DND-41 (cell line): ENCODE results near the gene CYP2A6.
"Not testable (repeated sequence)": the region's sequence is repeated elsewhere in the genome, so short reads cannot be mapped to it uniquely, and the experiment has no call there.

Experiments used
- ATAC-seq: fragments of 200-7000 bp; cut with Tn5 transposase; 3 replicates; pipeline ENCODE4 v1.9.1; 2021; ENCODE audit warnings: low read depth; ENCODE audit not compliant: insufficient read depth
- DNase-seq: peaks from one replicate; pipeline ENCODE4 v3.0.0-alpha.2; 2020
- H2AFZ ChIP-seq: 2 replicates; pipeline ENCODE4 v1.6.0; 2012; ENCODE audit warnings: low read depth, low read length
- H3K27ac ChIP-seq: 2 replicates; pipeline ENCODE4 v1.5.1; 2012; ENCODE audit warnings: low read length, inconsistent platforms
- H3K27me3 ChIP-seq: fragments of 200-600 bp; sonication (generic); 2 replicates; pipeline ENCODE4 v1.6.0; 2012; ENCODE audit warnings: low read length, mild to moderate bottlenecking, inconsistent platforms; ENCODE audit not compliant: insufficient read depth, poor library complexity
- H3K36me3 ChIP-seq: 2 replicates; pipeline ENCODE4 v1.5.1; 2012; ENCODE audit warnings: low read length, inconsistent platforms; ENCODE audit not compliant: insufficient read depth
- H3K4me1 ChIP-seq: 2 replicates; pipeline ENCODE4 v1.5.1; 2012; ENCODE audit warnings: mild to moderate bottlenecking, low read length; ENCODE audit not compliant: insufficient read depth
- H3K4me2 ChIP-seq: 2 replicates; pipeline ENCODE4 v1.6.0; 2012; ENCODE audit warnings: mild to moderate bottlenecking, moderate library complexity, low read length, inconsistent platforms; ENCODE audit not compliant: insufficient read depth
- H3K4me3 ChIP-seq, 2 experiments: fragments of 200-600 bp in 1 of 2; shearing (Covaris generic) in 1 of 2; 2 replicates each; pipeline ENCODE4 v1.5.1; 2012 to 2016; ENCODE audit warnings: inconsistent platforms in 2 of 2, low read length in 2 of 2, mild to moderate bottlenecking in 2 of 2, low read depth in 1 of 2, moderate library complexity in 1 of 2
- H3K79me2 ChIP-seq: 2 replicates; pipeline ENCODE4 v1.6.0; 2012; ENCODE audit warnings: low read length, inconsistent platforms; ENCODE audit not compliant: insufficient read depth
- H3K9ac ChIP-seq: 2 replicates; pipeline ENCODE4 v1.6.0; 2012; ENCODE audit warnings: low read depth, mild to moderate bottlenecking, inconsistent platforms, low read length, moderate library complexity
- H3K9me3 ChIP-seq: 2 replicates; pipeline ENCODE4 v1.5.1; 2012; ENCODE audit warnings: low read length, moderate library complexity, mild to moderate bottlenecking, inconsistent platforms; ENCODE audit not compliant: insufficient read depth, severe bottlenecking
- H4K20me1 ChIP-seq: 2 replicates; pipeline ENCODE4 v1.6.0; 2012; ENCODE audit warnings: low read length; ENCODE audit not compliant: insufficient read depth
- CTCF ChIP-seq: IDR thresholded peaks from 2 replicates; pipeline ENCODE4 v1.5.1; 2012; ENCODE audit warnings: borderline replicate concordance, low read length, moderate library complexity, mild to moderate bottlenecking; ENCODE audit not compliant: poor library complexity, severe bottlenecking; ENCODE audit errors: extremely low read depth
- EZH2 ChIP-seq: IDR thresholded peaks from 3 replicates; pipeline ENCODE4 v1.6.1; 2012; ENCODE audit warnings: borderline replicate concordance, low read depth, mild to moderate bottlenecking, moderate library complexity, low read length, inconsistent platforms; ENCODE audit not compliant: severe bottlenecking

CYP2A6 gene

GRCh38 chr19:40811478-40812341, 38.5 kb downstream of the CYP2A6 start:
- no peak for ATAC-seq
- H3K4me3 ChIP-seq: no peak overlapping the region

GRCh38 chr19:40810649-40811408, 39.4 kb downstream of the CYP2A6 start:
- not testable (repeated sequence) for H3K4me3 ChIP-seq, ATAC-seq, H3K27me3 ChIP-seq, H3K9ac ChIP-seq, H3K4me1 ChIP-seq, H3K4me2 ChIP-seq, H2AFZ ChIP-seq, H3K27ac ChIP-seq, H3K9me3 ChIP-seq, DNase-seq
- peaks cover 27% of the 10 kb centered on the region for H3K79me2 ChIP-seq
- H4K20me1 ChIP-seq: peaks cover 46% of the 10 kb centered on the region
- peaks cover 43% of the 10 kb centered on the region for H3K36me3 ChIP-seq

More at GRCh38 chr19:40811478-40812341, 38.5 kb downstream of the CYP2A6 start:
- no peak overlapping the region for H3K27ac ChIP-seq
- no peaks in the 10 kb centered on the region for H3K9me3 ChIP-seq
- no peak overlapping the region for H3K4me2 ChIP-seq
- peaks cover 37% of the 10 kb centered on the region for H4K20me1 ChIP-seq
- DNase-seq: no peak
- peaks cover 35% of the 10 kb centered on the region for H3K36me3 ChIP-seq
- H3K4me1 ChIP-seq: no peaks in the 10 kb centered on the region
- no peak overlapping the region for H3K9ac ChIP-seq
- H3K79me2 ChIP-seq: peaks cover 18% of the 10 kb centered on the region
- H2AFZ ChIP-seq: no peak overlapping the region
- H3K27me3 ChIP-seq: no peaks in the 10 kb centered on the region
- no peak for TF ChIP-seq EZH2
- no peak for TF ChIP-seq CTCF

GRCh38 chr19:40810160-40810559, 40.1 kb downstream of the CYP2A6 start:
- peaks cover 33% of the 10 kb centered on the region for H3K79me2 ChIP-seq
- H3K4me2 ChIP-seq: no peak overlapping the region
- ATAC-seq (no peak), DNase-seq (no peak)
- peaks cover 49% of the 10 kb centered on the region for H3K36me3 ChIP-seq
- H2AFZ ChIP-seq: no peak overlapping the region
- no peak overlapping the region for H3K9ac ChIP-seq
- H3K9me3 ChIP-seq: no peaks in the 10 kb centered on the region
- H3K27me3 ChIP-seq: no peaks in the 10 kb centered on the region
- no peaks in the 10 kb centered on the region for H3K4me1 ChIP-seq
- TF ChIP-seq EZH2 (no peak), CTCF (no peak)
- peaks cover 51% of the 10 kb centered on the region for H4K20me1 ChIP-seq
- H3K4me3 ChIP-seq: no peak overlapping the region
- no peak overlapping the region for H3K27ac ChIP-seq
